Choroid plexus epithelial cell (primary cell): ENCODE data around the gene TRAK2.

Source experiments
- DNase-seq: peaks from one replicate; pipeline ENCODE4 v3.0.0-alpha.2; 2010; ENCODE audit warnings: low read depth
- H3K4me3 ChIP-seq: 2 replicates; pipeline ENCODE4 v1.5.1; 2011; ENCODE audit warnings: low read depth, mild to moderate bottlenecking, control low read depth, low read length, moderate library complexity
- TF ChIP-seq, protein P1 (sequence below): conservative IDR thresholded peaks from 2 replicates; pipeline ENCODE4 v1.5.1; 2011; ENCODE audit warnings: low read depth, mild to moderate bottlenecking, control low read depth, inconsistent platforms, low read length, moderate library complexity

The TRAK2 gene

DNA sequence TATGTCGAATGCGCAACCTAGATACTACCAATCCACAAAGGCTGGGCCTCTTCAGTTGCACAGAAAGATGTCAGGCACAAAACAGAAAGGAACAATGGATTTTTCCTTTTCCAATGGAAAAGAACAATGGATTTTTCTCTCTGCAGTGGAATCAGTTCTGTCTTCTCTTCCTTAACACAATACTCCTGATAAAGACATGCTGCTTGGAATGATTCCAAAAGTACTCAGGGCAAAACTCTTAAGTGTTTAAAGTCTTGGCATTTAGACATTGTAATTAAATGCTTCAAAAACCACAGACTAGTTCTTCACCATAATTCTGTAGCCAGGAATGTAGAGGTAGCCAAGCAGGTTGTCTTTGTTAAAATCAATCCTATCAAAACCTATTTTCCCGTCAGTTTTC lies 47.4 kb downstream of the TRAK2 start:
- peak; percentile 68 for DNase-seq
- no peak overlapping the region for H3K4me3 ChIP-seq
- TF ChIP-seq, protein P1, sequence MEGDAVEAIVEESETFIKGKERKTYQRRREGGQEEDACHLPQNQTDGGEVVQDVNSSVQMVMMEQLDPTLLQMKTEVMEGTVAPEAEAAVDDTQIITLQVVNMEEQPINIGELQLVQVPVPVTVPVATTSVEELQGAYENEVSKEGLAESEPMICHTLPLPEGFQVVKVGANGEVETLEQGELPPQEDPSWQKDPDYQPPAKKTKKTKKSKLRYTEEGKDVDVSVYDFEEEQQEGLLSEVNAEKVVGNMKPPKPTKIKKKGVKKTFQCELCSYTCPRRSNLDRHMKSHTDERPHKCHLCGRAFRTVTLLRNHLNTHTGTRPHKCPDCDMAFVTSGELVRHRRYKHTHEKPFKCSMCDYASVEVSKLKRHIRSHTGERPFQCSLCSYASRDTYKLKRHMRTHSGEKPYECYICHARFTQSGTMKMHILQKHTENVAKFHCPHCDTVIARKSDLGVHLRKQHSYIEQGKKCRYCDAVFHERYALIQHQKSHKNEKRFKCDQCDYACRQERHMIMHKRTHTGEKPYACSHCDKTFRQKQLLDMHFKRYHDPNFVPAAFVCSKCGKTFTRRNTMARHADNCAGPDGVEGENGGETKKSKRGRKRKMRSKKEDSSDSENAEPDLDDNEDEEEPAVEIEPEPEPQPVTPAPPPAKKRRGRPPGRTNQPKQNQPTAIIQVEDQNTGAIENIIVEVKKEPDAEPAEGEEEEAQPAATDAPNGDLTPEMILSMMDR, result no peak

DNA sequence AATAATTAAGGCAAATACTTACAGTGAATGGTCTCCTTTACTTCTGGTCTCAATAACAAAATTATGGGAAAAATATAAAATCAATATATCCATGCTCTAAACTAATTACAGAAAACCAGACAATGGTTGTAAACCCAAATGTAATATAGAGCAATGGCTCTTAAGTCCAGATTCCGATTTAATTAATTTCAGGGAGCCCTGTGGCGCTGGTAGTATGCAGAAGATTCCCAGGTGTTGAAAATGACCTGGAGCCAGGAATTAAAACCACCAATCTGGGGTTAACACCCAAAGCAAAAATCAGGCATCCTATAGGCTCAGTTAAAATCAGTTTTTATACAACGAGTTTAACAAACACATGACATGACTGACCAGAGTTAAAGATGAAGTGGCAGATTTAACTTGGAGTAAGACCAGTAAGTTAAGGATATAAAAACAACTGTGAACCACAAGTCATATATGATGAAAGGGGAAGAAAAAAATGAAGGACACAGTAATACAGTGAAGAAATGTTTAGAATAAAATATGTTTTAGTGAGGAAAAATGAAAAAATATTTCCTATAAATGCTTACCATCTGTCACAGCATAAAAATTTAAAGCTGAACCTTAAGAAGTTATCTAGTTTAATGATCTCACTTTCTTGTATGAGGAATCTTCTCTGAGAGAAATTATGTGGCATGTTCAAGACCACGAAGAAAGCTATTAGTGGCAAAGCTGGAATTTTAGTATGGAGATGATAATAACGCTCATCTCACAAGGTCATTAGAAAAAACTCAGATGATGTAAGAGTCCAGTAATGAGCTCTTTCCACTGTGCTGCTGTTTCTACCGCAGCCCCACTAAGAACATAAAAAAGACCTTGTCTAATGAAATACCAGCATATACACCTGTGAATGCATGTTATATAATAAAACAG lies 48.4 kb downstream of the TRAK2 start:
- no peak overlapping the region for H3K4me3 ChIP-seq
- DNase-seq, result peak; percentile 59
- TF ChIP-seq, protein P1, result no peak

DNA sequence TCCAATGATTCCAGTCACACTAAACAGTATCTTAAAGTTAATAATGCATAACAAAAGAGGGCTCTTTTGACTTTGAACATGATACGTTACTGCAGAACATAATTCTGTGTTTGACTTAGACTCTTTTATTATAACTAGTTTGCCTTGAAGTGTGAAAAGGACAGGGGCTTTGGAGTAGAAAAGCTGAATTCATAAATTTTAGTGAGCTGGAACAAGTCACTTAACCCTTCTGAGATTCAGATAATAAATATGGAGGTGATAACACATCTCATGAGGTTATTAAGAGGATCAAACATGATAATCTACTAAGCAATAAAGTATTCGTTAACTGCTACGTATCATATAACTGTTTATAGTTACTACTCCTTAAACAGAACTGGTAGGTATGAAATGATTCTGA lies 49.4 kb downstream of the TRAK2 start:
- no peak overlapping the region for H3K4me3 ChIP-seq
- no peak for DNase-seq
- TF ChIP-seq, protein P1, result no peak

GRCh38 chr2:201396595-201396994 lies 54.7 kb downstream of the TRAK2 start:
- peak; percentile 73 for DNase-seq
- TF ChIP-seq, protein P1, result no peak
- H3K4me3 ChIP-seq, result no peak overlapping the region

GRCh38 chr2:201383136-201383535 lies 68.1 kb downstream of the TRAK2 start:
- TF ChIP-seq, protein P1, result no peak
- DNase-seq, result no peak
- no peak overlapping the region for H3K4me3 ChIP-seq

GRCh38 chr2:201378496-201379397 lies 72.5 kb downstream of the TRAK2 start:
- no peak for DNase-seq
- TF ChIP-seq, protein P1, result no peak
- no peak overlapping the region for H3K4me3 ChIP-seq
